H54 (cell line): ENCODE results near the gene CPSF6.
"Not testable (repeated sequence)": the region's sequence is repeated elsewhere in the genome, so short reads cannot be mapped to it uniquely, and the experiment has no call there.

Experiments used
- DNase-seq: peaks from one replicate; pipeline ENCODE4 v3.0.0; 2011; ENCODE audit warnings: low spot score, mixed read lengths; ENCODE audit not compliant: insufficient read length
- FAIRE-seq: peaks from 3 replicates; lab custom pipeline; 2011; peaks lifted over from hg19 to GRCh38; lab: Jason Lieb, UNC
- POLR2A ChIP-seq: IDR thresholded peaks from 2 replicates; pipeline ENCODE4 v1.6.1; 2011; ENCODE audit warnings: low read depth, mild to moderate bottlenecking, low read length

The CPSF6 gene

GRCh38 chr12:69239352-69239921 is at the start of gene CPSF6:
Gene CPSF6 (plus strand): TSS chr12:69239569. CDS start chr12:69239647, 78 bp downstream.
- TF ChIP-seq POLR2A = peak; percentile 87
- DNase-seq = peak; percentile 81
- peak; percentile 75 for FAIRE-seq

- DNase-seq = no peak
Observed at GRCh38 chr12:69196302-69197288, 42.8 kb upstream of the CPSF6 start.

GRCh38 chr12:69199976-69200375 is 39.4 kb upstream of the CPSF6 start:
- DNase-seq, FAIRE-seq: not testable (repeated sequence)

More at GRCh38 chr12:69196302-69197288, 42.8 kb upstream of the CPSF6 start:
- TF ChIP-seq POLR2A = no peak
- FAIRE-seq = no peak

GRCh38 chr12:69204191-69204590 is 35.2 kb upstream of the CPSF6 start:
- no peak for DNase-seq
- TF ChIP-seq POLR2A = no peak
- no peak for FAIRE-seq

- TF ChIP-seq POLR2A = no peak
- DNase-seq (no peak), FAIRE-seq (no peak)
Observed at GRCh38 chr12:69210661-69211060, 28.7 kb upstream of the CPSF6 start.

GRCh38 chr12:69211160-69211559 is 28.2 kb upstream of the CPSF6 start:
- no peak for TF ChIP-seq POLR2A
- FAIRE-seq (no peak), DNase-seq (no peak)

GRCh38 chr12:69214169-69214568 is 25.2 kb upstream of the CPSF6 start:
- TF ChIP-seq POLR2A = no peak
- FAIRE-seq = no peak
- DNase-seq = no peak

- TF ChIP-seq POLR2A = no peak
- DNase-seq (no peak), FAIRE-seq (no peak)
Observed at GRCh38 chr12:69225251-69225910, 14.0 kb upstream of the CPSF6 start.

GRCh38 chr12:69231479-69231878 is 7.9 kb upstream of the CPSF6 start:
- FAIRE-seq (no peak), DNase-seq (no peak)
- no peak for TF ChIP-seq POLR2A

GRCh38 chr12:69238589-69239351 is 599 bp upstream of the CPSF6 start:
- DNase-seq (no peak), FAIRE-seq (no peak)
- TF ChIP-seq POLR2A = no peak

- TF ChIP-seq POLR2A = no peak
- FAIRE-seq = no peak
- no peak for DNase-seq
Observed at GRCh38 chr12:69239922-69240630, 707 bp downstream of the CPSF6 start.

GRCh38 chr12:69240631-69240995 is 1.2 kb downstream of the CPSF6 start:
- FAIRE-seq (peak; percentile 15), DNase-seq (no peak)
- no peak for TF ChIP-seq POLR2A
